ENCODE results near the gene PRR12.
A peak's percentile ranks its signal among the peaks of the same experiment; 100 is the strongest.

Gene PRR12

DNA sequence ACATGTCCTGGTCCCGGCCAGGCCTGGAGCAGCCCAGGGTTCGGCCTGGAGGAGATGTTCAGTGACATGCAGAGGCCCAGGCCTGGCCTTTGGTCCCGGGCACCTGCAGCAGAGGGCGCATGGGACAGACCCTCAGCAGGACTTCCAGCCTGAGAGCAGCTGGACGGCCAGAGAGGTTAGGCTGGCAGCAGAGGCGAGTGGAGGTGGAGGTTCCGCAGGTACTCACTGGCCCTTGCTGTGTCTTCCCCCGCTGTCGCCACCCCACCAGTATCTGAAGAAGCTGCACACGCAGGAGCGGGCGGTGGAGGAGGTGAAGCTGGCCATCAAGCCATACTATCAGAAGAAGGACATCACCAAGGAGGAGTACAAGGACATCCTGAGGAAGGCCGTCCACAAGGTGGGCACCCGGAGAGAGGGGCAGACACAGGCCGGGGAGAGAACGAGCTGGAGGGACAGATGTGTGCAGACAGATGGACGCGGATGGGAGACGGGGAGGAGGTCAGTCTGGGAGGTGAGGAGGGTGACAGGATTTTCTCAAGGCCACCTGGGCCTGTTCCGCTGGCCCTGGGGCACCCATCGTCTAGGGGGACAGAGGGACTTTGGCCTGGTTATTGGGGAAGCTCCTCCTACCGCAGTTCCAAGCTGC lies 66.6 kb downstream of the PRR12 start:
- H3K4me1 ChIP-seq (ENCODE audit: control insufficient read depth, insufficient read depth, low read length) = no peaks in the 10 kb centered on the region
- H3K9me3 ChIP-seq (ENCODE audit: control insufficient read depth, low read length) = no peaks in the 10 kb centered on the region
- no peak overlapping the region for H3K4me3 ChIP-seq (ENCODE audit: insufficient read depth, low read depth, low read length)
- 93 to 95% methylated on average over 22 of the region's 22 CpGs for WGBS, 2 experiments
- no peak overlapping the region for H3K27ac ChIP-seq (ENCODE audit: insufficient read depth, low read depth, low read length, poor library complexity, severe bottlenecking)
- H3K36me3 ChIP-seq (ENCODE audit: control insufficient read depth, insufficient read depth, low read length) = peaks cover 64% of the 10 kb centered on the region
- no peaks in the 10 kb centered on the region for H3K27me3 ChIP-seq (ENCODE audit: control insufficient read depth, insufficient read depth, low read length, poor library complexity, severe bottlenecking)

- no peak overlapping the region for H3K27ac ChIP-seq (ENCODE audit: insufficient read depth, low read depth, low read length, poor library complexity, severe bottlenecking)
- H3K9me3 ChIP-seq (ENCODE audit: control insufficient read depth, low read length) = no peaks in the 10 kb centered on the region
- no peaks in the 10 kb centered on the region for H3K4me1 ChIP-seq (ENCODE audit: control insufficient read depth, insufficient read depth, low read length)
- no peaks in the 10 kb centered on the region for H3K27me3 ChIP-seq (ENCODE audit: control insufficient read depth, insufficient read depth, low read length, poor library complexity, severe bottlenecking)
- WGBS, 2 experiments = 90 to 92% methylated on average over 15 of the region's 15 CpGs
- no peak overlapping the region for H3K4me3 ChIP-seq (ENCODE audit: insufficient read depth, low read depth, low read length)
- peaks cover 62% of the 10 kb centered on the region for H3K36me3 ChIP-seq (ENCODE audit: control insufficient read depth, insufficient read depth, low read length)
Measured at GRCh38 chr19:49658139-49658517, 67.1 kb downstream of the PRR12 start.

DNA sequence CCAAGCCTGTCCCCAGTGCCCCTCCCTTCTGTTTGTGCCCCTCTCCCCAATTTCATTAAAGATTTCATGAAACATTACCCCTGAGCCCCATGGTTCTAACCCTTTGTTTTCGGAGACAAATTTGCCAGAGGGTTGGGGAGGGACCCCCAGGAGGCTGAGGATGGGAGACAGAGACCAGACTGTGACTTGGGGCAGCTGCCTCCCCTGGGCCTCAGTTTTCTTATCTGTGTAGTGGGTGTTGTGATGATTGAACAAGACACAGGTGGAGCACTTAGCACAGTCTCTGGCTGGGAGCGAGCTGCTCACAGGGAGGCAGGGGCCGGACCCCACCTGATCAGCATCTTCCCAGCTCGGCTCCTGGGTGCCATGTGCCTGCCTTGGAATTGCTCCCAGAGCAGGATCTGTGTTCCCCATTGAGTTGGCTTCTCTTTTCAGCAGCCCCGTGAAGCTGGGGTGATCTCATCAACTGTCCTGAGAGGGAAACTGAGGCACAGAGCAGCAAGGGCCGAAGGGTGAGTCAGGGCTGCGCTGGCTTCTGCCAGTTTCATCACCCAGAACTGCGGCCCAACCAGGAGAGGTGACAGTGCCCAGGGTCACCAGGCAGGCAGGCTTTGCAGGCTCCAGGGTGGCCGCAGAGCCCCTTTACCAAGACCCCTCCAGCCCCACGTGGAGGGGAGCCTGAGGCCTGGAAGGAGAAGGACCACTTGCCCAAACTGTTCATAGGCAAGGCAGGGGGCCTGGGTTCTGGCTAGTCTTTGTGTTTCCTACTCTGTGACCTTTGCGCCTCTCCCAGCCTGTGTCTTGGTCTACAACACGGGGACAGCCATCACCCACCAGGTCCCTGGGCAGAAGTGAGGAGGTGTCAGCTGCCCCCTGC lies 67.8 kb downstream of the PRR12 start:
- WGBS, 2 experiments = 96 to 97% methylated on average over 12 of the region's 12 CpGs
- no peaks in the 10 kb centered on the region for H3K4me1 ChIP-seq (ENCODE audit: control insufficient read depth, insufficient read depth, low read length)
- no peaks in the 10 kb centered on the region for H3K27me3 ChIP-seq (ENCODE audit: control insufficient read depth, insufficient read depth, low read length, poor library complexity, severe bottlenecking)
- no peak overlapping the region for H3K4me3 ChIP-seq (ENCODE audit: insufficient read depth, low read depth, low read length)
- H3K36me3 ChIP-seq (ENCODE audit: control insufficient read depth, insufficient read depth, low read length) = peaks cover 55% of the 10 kb centered on the region
- no peak overlapping the region for H3K27ac ChIP-seq (ENCODE audit: insufficient read depth, low read depth, low read length, poor library complexity, severe bottlenecking)
- H3K9me3 ChIP-seq (ENCODE audit: control insufficient read depth, low read length) = no peaks in the 10 kb centered on the region

GRCh38 chr19:49660338-49660961 lies 69.5 kb downstream of the PRR12 start:
- Histone ChIP-seq H3K4me3 (ENCODE audit: insufficient read depth, low read depth, low read length) (no peak overlapping the region), H3K27me3 (ENCODE audit: control insufficient read depth, insufficient read depth, low read length, poor library complexity, severe bottlenecking) (no peaks in the 10 kb centered on the region), H3K27ac (ENCODE audit: insufficient read depth, low read depth, low read length, poor library complexity, severe bottlenecking) (no peak overlapping the region), H3K36me3 (ENCODE audit: control insufficient read depth, insufficient read depth, low read length) (peaks cover 42% of the 10 kb centered on the region), H3K4me1 (ENCODE audit: control insufficient read depth, insufficient read depth, low read length) (no peaks in the 10 kb centered on the region), H3K9me3 (ENCODE audit: control insufficient read depth, low read length) (no peaks in the 10 kb centered on the region)
- 96 to 97% methylated on average over 15 of the region's 15 CpGs for WGBS, 2 experiments

DNA sequence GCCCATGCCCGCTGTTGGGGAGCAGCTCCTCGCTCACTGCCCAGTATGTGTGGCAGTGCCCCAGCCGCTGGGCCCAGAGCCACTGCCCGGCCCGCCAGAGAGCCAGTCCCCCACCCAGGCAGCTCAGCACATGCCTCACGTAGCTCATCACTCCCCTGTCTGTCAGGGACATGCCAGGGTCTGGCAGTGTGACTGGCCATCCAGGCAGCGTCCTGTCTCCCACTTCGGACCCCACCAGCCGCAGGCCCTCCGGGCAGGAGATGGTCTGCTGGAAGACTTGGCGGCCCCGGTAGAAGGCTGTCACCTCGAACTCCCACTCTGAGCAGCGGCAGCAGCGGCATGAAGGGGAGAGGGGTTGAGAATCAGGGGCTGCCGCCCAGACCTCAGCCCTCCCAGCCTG lies 71.0 kb downstream of the PRR12 start:
- H3K27ac ChIP-seq (ENCODE audit: insufficient read depth, low read depth, low read length, poor library complexity, severe bottlenecking) = no peak overlapping the region
- H3K36me3 ChIP-seq (ENCODE audit: control insufficient read depth, insufficient read depth, low read length) = peaks cover 37% of the 10 kb centered on the region
- no peaks in the 10 kb centered on the region for H3K27me3 ChIP-seq (ENCODE audit: control insufficient read depth, insufficient read depth, low read length, poor library complexity, severe bottlenecking)
- no peak overlapping the region for H3K4me3 ChIP-seq (ENCODE audit: insufficient read depth, low read depth, low read length)
- H3K4me1 ChIP-seq (ENCODE audit: control insufficient read depth, insufficient read depth, low read length) = peaks cover 6% of the 10 kb centered on the region
- H3K9me3 ChIP-seq (ENCODE audit: control insufficient read depth, low read length) = no peaks in the 10 kb centered on the region
- WGBS, 2 experiments = 96% methylated on average over 16 of the region's 16 CpGs

GRCh38 chr19:49663224-49663623 lies 72.2 kb downstream of the PRR12 start:
- Histone ChIP-seq H3K4me1 (ENCODE audit: control insufficient read depth, insufficient read depth, low read length) (peaks cover 6% of the 10 kb centered on the region), H3K27ac (ENCODE audit: insufficient read depth, low read depth, low read length, poor library complexity, severe bottlenecking) (no peak overlapping the region), H3K27me3 (ENCODE audit: control insufficient read depth, insufficient read depth, low read length, poor library complexity, severe bottlenecking) (no peaks in the 10 kb centered on the region), H3K9me3 (ENCODE audit: control insufficient read depth, low read length) (no peaks in the 10 kb centered on the region), H3K4me3 (ENCODE audit: insufficient read depth, low read depth, low read length) (no peak overlapping the region), H3K36me3 (ENCODE audit: control insufficient read depth, insufficient read depth, low read length) (peaks cover 33% of the 10 kb centered on the region)
- WGBS, 2 experiments = 94 to 95% methylated on average over 12 of the region's 12 CpGs

GRCh38 chr19:49664171-49665035 lies 73.4 kb downstream of the PRR12 start:
- peaks cover 28% of the 10 kb centered on the region for H3K36me3 ChIP-seq (ENCODE audit: control insufficient read depth, insufficient read depth, low read length)
- no peaks in the 10 kb centered on the region for H3K9me3 ChIP-seq (ENCODE audit: control insufficient read depth, low read length)
- no peaks in the 10 kb centered on the region for H3K27me3 ChIP-seq (ENCODE audit: control insufficient read depth, insufficient read depth, low read length, poor library complexity, severe bottlenecking)
- H3K4me3 ChIP-seq (ENCODE audit: insufficient read depth, low read depth, low read length) = peak overlapping the region; percentile 86
- peaks cover 6% of the 10 kb centered on the region for H3K4me1 ChIP-seq (ENCODE audit: control insufficient read depth, insufficient read depth, low read length)
- H3K27ac ChIP-seq (ENCODE audit: insufficient read depth, low read depth, low read length, poor library complexity, severe bottlenecking) = peak overlapping the region; percentile 47
- 1% methylated on average over 53 of the region's 53 CpGs for WGBS, 2 experiments

- Histone ChIP-seq H3K27me3 (ENCODE audit: control insufficient read depth, insufficient read depth, low read length, poor library complexity, severe bottlenecking) (no peaks in the 10 kb centered on the region), H3K36me3 (ENCODE audit: control insufficient read depth, insufficient read depth, low read length) (peaks cover 22% of the 10 kb centered on the region)
- WGBS, 2 experiments = 0% methylated on average over 7 of the region's 7 CpGs
Measured at GRCh38 chr19:49665036-49665350, 74.0 kb downstream of the PRR12 start.

DNA sequence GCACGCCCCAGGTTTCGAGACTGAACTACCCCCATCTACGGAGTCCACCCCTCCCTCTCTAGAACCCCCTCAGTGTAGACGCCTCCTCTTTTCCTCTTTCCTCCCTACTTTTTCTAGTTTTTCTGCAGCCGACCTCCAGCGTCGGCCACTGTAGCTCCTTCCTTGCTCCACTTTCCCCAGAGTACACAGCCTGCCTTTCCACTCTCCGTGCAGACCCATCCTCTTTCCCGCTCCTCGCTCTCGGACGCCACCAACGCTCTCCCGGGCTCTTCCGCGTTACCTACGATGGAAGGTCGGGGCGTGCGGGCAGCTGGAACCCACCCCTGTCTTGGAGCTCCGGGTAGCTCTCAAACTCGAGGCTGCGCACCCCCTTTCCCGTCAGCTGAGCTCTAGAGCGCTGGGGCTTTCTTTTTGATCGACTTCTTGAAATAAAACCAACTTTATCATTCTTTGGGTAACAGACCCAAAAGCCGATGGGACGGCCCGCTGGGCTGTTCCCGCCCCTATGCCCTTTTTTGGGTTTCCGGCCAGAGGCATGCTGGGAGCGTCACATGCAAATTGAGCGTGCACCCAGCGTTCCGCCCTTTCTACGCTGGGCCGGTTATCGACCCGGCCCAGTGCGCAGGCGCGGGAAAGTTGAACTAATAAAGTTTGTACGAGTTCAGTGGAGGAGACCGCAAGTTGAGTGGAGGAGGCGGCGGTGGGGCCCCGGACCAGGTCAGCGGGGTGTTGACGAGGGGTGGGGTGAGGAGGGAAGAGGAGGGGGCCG lies 74.6 kb downstream of the PRR12 start, which contains the start of the genes BCL2L12 and IRF3:
Gene BCL2L12 (plus strand): TSS at position 583 of the 769 bp plus-strand sequence. CDS start 760 bp downstream, outside the sequence.
Gene IRF3 (minus strand): TSS at position 507 of the 769 bp plus-strand sequence. CDS start 1,019 bp downstream, outside the sequence.
- peaks cover 21% of the 10 kb centered on the region for H3K36me3 ChIP-seq (ENCODE audit: control insufficient read depth, insufficient read depth, low read length)
- no peaks in the 10 kb centered on the region for H3K9me3 ChIP-seq (ENCODE audit: control insufficient read depth, low read length)
- H3K27me3 ChIP-seq (ENCODE audit: control insufficient read depth, insufficient read depth, low read length, poor library complexity, severe bottlenecking) = no peaks in the 10 kb centered on the region
- H3K4me1 ChIP-seq (ENCODE audit: control insufficient read depth, insufficient read depth, low read length) = peaks cover 6% of the 10 kb centered on the region
- WGBS, 2 experiments = 0 to 1% methylated on average over 50 of the region's 50 CpGs
- peak within 1 kb of the TSS; percentile 75 for H3K27ac ChIP-seq (ENCODE audit: insufficient read depth, low read depth, low read length, poor library complexity, severe bottlenecking)
- peak within 1 kb of the TSS; percentile 86 for H3K4me3 ChIP-seq (ENCODE audit: insufficient read depth, low read depth, low read length)

More at GRCh38 chr19:49665036-49665350, 74.0 kb downstream of the PRR12 start:
- Histone ChIP-seq H3K4me1 (ENCODE audit: control insufficient read depth, insufficient read depth, low read length) (peaks cover 6% of the 10 kb centered on the region), H3K4me3 (ENCODE audit: insufficient read depth, low read depth, low read length) (peak overlapping the region; percentile 86), H3K9me3 (ENCODE audit: control insufficient read depth, low read length) (no peaks in the 10 kb centered on the region), H3K27ac (ENCODE audit: insufficient read depth, low read depth, low read length, poor library complexity, severe bottlenecking) (peak overlapping the region; percentile 47)

All from ectodermal cell (in vitro differentiated cells).